AG09319 (cell line): ENCODE data around the gene SLC16A2.
A peak's percentile ranks its signal among the peaks of the same experiment; 100 is the strongest.

Experiments used
- DNase-seq: peaks from one replicate; pipeline ENCODE4 v3.0.0-alpha.2; 2010; ENCODE audit warnings: low read depth; ENCODE audit errors: extremely low read depth
- TF ChIP-seq, protein P1 (sequence below): IDR thresholded peaks from 2 replicates; pipeline ENCODE4 v1.5.1; 2011; ENCODE audit warnings: low read depth, mild to moderate bottlenecking, inconsistent platforms, low read length, moderate library complexity

SLC16A2 gene

DNA sequence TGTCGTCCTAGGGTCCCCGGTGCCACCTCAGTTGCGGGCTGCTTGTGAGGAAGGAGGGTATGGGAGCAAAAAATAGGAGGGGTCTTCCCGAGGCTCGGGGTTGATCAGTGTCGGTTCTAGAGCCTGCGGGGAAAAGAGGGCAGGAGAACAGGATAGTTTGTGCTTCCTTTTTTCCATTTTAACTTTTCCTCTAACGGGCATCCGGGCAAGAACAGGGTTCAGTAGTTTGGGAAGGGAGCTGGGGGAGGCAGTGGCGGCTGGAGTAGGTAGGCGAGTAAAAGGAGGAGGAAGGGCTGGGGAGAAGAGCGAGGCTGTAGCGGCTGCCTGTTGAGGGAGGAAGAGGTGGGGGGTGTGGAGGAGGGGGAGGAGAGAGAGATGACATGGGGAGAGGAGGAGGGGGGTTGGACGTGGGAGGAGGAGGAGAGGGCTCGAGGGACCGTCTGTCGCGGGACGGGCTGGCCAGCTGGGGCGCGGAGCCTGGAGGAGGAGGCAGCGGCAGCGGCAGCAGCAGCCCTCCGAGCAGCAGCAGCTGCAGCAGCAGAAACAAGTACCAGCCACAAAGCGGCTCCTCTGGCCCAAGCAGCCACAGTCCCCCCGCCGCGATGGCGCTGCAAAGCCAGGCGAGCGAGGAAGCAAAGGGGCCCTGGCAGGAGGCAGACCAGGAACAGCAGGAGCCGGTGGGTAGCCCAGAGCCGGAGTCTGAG, at the start of gene SLC16A2:
TSS of gene SLC16A2 (plus strand) at position 458 of the 704 bp plus-strand sequence. CDS start at position 603, 145 bp downstream.
- TF ChIP-seq, protein P1, sequence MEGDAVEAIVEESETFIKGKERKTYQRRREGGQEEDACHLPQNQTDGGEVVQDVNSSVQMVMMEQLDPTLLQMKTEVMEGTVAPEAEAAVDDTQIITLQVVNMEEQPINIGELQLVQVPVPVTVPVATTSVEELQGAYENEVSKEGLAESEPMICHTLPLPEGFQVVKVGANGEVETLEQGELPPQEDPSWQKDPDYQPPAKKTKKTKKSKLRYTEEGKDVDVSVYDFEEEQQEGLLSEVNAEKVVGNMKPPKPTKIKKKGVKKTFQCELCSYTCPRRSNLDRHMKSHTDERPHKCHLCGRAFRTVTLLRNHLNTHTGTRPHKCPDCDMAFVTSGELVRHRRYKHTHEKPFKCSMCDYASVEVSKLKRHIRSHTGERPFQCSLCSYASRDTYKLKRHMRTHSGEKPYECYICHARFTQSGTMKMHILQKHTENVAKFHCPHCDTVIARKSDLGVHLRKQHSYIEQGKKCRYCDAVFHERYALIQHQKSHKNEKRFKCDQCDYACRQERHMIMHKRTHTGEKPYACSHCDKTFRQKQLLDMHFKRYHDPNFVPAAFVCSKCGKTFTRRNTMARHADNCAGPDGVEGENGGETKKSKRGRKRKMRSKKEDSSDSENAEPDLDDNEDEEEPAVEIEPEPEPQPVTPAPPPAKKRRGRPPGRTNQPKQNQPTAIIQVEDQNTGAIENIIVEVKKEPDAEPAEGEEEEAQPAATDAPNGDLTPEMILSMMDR: no peak
- DNase-seq: peak; percentile 72

DNA sequence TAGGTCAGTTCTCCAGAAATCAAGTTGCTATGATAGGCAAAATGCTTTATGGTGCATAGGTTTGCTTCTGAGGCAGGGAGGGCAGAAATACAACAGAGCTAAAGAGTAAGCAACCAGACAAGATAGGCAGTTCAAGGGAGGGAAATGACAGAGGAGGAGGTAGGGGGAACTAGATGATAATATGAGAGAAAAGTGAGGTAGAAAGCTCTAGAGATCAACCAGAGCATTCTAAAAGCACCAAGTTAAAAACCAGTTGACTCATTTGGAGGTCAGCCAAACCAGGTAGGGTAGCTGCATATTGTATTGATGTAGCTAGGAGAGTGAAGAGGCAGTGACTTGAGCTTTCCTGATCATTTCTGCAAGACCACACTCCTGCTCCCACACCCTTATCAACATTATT, 49.0 kb upstream of the SLC16A2 start:
- TF ChIP-seq, protein P1: no peak
- DNase-seq: no peak

DNA sequence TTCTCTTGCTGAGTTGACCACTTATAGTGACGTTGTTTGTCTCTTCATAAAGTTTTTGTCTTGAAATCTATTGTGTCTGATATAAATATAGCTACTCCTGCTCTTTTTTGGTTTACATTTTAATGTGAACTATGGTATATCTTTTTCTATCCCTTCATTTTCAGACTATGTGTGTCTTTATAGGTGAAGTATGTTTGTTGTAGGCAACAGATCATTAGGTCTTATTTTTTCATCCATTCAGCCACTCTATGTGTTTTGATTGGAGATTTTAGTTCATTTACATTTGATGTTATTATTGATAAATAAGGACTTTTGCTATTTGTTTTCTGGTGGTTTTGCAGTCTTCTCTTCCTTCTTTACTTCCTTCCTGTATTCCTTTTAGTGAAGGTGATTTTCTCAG, 44.0 kb upstream of the SLC16A2 start:
- no peak for DNase-seq
- TF ChIP-seq, protein P1: no peak

DNA sequence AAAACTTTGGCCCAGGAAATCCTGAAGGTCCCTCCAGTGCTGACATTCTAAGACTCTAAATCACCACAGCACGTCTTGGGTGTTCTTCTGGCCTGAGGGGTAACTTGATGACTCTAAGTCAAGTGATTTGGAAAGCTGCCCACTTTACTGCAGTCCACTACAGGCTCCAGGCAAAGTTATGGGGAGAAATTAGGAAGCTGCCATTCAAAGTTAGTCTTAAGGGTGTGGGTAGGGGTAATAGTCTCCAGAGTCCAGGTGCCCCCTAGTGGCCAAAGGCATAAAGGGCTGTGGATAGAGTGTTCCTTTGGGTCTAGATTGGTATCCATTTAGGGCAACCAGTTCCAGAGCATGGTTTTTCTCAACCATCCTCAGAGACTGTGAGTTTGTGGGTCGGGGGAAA, 38.7 kb upstream of the SLC16A2 start:
- DNase-seq: peak; percentile 39
- TF ChIP-seq, protein P1: peak; percentile 88

DNA sequence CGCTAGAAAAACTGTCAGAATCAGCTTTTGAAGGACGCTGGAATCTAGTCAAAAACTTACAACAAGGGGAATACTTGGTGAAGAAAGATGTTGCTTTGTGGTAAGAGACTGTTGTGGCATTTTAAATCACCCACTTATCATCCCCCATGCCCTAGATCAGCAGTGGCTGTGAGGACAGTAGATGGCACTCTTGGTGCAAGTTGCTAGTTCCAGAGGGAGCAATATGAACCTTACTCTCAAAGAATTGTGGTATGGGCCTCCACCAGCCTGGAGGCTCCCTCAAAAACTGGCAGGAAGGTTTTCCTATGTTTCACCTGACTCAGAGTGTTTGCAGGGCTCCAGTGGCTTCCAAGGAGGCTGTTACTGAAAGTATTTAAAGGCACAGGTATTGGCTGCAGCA, 37.7 kb upstream of the SLC16A2 start:
- peak; percentile 18 for DNase-seq
- TF ChIP-seq, protein P1: peak; percentile 67

DNA sequence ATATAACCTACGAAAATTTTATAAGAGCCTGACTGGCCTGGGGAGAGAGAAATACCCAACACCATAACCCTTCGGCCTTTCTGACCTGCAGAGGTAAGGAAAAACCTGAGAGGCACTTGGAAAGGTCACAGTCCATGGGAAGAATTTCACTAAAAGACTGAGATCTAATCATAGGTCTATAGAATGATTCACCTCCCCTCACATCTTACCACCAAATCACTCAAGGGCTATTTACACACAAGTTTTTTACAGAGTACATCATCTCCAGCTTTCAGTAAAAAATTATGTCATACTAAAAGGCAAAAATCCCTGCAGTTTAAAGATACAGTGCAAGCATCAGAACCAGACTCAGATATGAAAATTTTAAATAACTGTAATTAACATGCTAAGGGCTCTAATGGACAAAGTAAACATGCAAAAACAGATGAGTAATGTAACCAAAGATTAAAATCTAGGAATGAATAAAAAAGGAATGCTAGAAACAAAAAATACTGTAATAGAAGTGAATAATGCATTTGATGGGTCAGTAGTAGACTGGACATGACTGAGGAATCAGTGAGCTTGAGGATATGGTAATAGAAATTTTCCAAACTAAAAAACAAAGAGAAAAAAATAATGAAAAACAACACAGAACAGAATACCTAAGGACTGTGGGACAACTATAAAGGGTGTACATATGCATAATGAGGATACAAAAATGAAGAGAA, 32.1 kb upstream of the SLC16A2 start:
- no peak for DNase-seq
- TF ChIP-seq, protein P1: no peak

DNA sequence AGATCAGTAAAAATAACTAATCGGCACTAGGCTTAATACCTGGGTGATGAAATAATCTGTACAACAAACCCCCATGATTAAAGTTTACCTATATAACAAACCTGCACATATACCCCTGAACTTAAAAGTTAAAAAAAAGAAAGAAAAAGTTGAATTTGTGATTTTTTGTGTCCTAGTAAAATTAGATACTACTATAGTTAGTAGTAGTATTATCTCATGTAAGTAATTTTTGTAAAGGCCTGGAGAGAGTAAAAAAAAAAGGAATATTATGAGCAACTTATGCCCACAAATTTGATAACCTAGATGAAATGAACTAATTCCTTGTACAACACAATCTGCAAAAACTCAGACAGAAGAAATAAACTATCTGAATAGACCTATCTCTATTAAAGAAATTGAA, 25.7 kb upstream of the SLC16A2 start:
- no peak for DNase-seq
- TF ChIP-seq, protein P1: no peak
